Activated naive CD4-positive, alpha-beta T cell treated with anti-CD3 and anti-CD28 coated beads, Interleukin-2, amount 50 U/mL, for 16 hours (primary cell): ENCODE results near the gene PPM1G.
A peak's percentile ranks its signal among the peaks of the same experiment; 100 is the strongest.
"Not testable (repeated sequence)": the region's sequence is repeated elsewhere in the genome, so short reads cannot be mapped to it uniquely, and the experiment has no call there.

Source experiments
- DNase-seq: peaks from one replicate; pipeline ENCODE4 v3.0.0-alpha.2; 2020

Gene PPM1G

DNA sequence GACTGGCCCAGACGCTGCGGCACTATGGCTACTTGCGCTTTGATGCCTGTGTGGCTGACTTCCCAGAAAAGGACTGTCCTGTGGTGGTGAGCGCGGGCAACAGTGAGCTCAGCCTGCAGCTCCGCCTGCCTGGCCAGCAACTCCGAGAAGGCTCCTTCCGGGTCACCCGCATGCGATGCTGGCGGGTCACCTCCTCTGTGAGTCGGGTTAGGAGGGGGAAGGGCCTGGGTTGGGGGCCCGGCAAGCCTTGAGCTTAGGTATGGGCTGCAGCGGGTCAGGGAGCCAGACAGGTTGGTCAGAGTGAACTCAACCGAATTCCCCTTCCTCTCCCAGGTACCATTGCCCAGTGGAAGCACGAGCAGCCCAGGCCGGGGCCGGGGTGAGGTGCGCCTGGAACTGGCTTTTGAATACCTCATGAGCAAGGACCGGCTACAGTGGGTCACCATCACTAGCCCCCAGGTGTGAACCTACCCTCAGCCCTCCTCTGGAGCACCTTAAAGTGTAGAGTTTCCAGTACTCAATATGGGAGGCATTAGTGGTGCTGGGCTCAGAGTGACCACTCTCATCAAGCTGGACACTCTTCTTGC is 33.8 kb downstream of the PPM1G start:
- DNase-seq: no peak

DNA sequence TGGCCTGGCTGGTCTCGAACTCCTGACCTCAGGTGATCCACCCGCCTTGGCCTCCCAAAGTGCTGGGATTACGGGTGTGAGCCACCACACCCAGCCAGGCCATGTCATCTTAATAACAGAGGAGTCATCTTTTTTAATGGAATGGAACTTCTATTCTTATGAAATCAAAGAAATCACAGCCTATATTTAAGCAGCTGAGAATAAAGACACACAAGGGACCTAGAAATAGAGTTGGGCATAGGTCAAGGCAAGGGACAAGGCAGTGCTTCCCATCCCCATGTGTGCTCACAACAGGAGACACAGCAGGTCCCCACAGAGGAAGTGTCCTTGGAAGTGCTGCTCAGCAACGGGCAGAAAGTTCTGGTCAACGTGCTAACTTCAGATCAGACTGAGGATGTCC is 35.8 kb downstream of the PPM1G start:
- DNase-seq: no peak

DNA sequence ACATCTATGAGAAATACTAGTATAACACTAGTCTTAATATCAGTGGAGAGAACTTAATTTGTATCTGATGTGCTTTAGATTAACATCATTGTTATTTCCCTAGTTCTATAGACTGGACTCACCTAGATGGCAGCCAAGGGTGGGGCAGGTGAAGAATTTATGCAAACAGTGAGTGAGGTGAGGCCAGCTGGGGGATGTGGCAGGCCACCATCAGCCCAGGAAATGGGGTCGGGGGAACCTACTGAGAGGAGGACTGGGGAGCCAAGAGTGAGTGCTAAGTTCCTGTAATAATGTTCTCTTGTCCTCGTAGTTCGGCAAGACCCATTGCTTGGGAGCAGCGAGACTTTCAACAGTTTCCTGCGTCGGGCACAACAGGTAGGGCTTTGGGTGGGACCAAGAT is 36.5 kb downstream of the PPM1G start:
- DNase-seq: no peak

DNA sequence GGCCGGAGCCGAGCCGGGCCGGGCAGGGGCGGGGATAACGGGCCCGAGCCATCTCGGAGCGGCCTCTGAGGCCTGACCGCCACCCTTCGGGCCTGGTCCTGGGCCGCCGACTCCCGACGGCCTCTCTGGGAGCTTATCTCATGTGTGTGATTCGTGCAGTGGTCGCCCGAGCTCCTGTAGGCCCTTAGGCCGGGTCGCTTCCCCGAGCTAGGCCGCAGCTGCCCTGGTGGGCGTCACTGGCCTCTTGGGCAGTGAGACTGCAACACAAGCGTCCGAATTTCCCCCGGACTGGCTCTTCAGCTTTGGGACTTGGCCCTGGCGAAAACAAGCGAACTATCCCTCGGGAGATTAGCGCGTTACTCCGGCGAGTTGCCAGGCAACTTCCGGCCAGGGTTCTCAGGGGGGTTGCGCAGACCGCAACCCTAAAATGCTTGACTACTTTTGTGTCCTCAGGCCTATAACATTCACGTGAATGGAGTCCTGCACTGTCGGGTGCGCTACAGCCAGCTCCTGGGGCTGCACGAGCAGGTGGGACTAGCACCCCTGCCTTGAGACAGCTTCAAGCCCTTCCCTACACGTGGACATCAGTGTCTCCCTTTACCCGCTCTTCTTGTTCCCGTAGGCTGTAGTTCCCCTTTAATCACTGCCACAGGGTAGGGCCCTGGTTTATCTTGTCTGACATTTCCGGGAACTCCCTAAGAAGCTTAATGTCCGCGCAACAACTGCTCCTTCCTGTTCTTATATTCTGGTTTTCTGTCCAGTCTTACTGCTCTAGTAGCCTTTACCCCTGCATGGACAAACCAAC is 38.4 kb downstream of the PPM1G start:
- peak; percentile 35 for DNase-seq

DNA sequence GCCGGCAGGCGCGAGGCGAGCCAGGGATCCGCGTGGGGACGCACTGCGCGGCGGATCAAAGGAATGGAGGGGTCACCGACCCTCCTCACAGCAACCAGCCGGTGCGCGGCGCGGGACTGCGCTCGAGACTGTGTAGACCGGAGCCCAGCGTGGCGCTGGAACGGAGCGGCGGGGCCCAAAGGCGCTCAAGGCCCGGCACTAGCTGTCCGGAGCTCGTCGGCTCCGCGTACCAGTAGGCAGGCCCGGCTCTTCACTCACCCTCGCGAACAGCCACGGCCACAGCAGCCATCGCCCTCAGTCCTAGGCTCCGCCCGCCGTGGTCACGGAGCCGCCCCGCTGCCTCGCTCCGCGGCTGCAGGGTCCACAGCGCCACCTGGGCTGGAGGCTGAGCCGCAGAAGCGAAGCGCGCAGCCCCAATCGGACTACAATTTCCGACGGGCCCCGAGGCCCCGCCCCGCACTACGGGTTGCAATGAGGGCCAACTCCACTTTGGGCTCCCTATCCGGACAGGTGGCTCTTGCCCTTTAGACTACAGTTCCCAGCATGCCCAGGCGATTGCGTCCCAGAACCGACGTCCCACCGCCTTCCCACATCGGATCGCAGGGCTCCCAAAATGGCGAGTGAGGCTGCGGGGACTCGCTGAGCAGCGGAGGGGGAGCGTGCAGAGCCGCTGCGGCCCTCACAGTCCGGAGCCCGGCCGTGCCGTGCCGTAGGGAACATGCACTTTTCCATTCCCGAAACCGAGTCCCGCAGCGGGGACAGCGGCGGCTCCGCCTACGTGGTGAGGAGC is 39.2 kb downstream of the PPM1G start, which contains the start of the genes EIF2B4 and SNX17:
Gene EIF2B4, minus strand, starts transcription at position 313 of the 790 bp plus-strand sequence. Its CDS starts 24 bp downstream, at position 289.
Gene SNX17, plus strand, starts transcription at position 591 of the 790 bp plus-strand sequence. Its CDS starts 128 bp downstream, at position 719.
- peak; percentile 100 for DNase-seq

DNA sequence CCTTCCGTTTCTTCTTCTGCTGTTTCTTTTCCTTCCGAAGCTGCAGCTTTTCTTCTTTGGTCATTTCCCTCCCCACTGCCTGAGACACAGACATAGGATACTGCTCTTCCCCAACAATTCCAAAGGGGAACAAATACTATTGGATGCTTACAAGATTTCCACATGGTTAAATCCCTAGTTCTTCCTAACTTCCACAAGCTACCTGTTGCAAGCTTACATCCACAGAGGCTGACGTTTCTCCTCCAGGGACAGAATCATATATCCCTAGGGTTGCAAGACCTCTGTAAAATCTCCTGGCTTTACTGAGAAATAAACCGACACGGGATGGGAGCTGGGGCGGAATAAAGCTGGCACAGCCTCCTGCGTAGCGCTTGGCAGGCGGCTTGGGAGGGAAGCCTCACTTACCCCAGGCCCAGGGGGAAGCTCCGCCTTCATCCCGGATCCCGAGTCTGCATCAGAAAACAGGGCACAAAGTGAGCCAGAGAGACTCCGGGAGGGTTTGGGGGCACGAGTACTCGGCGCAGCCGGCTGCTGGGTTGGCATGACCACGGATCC is 39.8 kb downstream of the PPM1G start:
- no peak for DNase-seq

DNA sequence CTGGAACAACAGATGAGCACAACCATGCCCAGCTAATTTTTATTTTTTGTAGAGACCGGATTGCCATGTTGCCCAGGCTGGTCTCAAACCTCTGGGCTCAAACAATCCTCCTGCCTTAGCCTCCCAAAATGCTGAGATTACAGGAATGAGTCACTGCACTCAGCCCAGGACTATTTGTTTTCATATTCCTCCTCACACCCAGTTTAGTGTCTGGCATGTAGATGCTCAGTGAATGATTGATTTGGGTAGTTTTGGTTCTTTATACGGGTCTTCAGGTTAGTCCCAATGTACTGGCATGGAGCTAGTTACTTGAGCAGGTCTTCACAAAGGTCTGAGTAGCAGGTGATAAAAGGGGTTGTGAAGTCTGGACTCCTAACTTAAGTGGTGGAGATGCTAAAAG is 45.5 kb downstream of the PPM1G start:
- no peak for DNase-seq

DNA sequence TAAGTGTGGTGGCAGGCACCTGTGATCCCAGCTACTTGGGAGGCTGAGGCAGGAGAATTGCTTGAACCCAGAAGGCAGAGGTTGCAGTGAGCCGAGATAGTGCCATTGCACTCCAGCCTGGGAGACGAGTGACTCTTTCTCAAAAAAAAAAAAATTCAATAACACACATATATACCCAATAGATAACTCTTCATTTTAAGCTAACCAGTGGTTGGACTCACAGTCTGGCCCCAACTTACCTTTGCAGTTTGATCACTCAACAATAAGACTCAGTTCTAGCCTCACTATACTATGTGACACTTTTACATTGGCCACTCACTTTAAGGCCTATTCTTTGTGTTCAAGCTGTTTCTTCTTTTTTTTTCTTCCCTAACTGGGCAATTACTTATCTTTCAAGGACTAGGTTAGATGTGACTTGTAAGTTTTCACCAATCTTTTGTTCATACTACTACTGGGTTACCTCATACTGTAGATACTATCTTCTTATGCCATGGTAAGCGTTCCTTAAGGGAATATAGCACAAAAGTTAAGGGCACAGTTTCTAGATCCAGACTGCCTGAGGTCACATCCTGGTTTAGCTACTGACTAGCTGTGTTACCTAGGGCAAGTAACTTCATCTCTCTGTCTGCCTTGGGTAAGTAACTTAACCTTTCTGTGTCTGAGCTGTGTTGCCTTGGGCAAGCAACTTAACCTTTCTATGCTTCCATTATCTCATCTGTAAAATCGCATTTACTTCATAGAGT is 46.5 kb downstream of the PPM1G start:
- DNase-seq: no peak

DNA sequence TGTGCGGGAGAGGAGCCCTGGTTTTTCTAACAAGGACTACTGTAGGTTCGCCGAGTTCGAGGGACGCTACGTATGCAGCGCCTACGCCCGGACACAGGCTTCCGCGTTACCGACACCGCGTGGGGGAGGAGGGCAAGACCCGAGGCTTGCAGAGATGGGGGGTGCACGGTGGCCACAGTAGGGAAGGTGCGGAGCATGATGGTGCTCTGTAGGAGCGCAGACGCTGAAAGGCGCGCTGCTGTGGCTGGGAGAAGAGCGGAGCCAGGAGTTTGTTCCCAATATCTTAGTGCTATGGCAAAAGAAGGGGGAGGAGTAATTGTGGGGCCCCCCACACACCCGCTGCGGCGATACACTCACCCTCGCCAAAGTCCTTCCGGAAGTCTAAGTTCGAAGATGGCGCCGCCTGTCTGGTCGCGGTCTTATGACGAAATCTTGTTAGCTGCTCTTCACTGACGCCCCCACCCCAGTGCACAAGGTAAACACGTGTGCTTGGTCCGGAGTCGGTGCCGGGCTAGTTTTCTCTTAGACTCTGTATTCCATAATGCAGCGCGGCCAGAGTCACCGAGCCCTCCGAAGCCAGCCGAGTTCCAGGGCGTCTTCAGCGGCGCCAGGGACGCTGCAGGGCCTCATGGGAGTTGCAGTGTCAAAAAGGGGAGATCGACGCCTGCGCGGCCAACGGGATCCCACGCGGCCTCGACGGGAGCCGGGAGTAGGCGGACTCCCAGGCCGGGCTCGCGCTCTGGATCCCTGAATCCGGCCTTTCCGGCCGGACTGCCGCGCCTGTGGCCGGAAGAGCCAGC is 52.8 kb downstream of the PPM1G start, which contains the start of gene GTF3C2:
Gene GTF3C2, minus strand, starts transcription at position 383 of the 800 bp plus-strand sequence. CDS start 13,210 bp downstream, outside the sequence.
- peak; percentile 91 for DNase-seq

DNA sequence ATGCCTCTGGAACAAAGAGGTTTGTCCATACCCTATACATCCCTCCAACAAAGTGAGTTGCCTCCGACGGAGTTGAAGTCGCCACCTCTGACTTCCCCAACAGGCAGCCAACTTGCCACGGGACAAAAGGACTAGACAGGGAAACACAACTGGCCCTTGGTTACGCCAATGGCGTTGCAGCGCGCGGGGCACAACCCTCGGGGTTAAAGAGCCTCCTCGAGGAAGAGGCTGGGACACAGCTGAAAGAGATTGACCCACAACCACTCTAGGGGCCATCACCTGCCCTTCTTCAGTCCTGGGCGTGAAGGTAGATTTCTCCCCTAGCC is 53.4 kb downstream of the PPM1G start:
- no peak for DNase-seq

DNA sequence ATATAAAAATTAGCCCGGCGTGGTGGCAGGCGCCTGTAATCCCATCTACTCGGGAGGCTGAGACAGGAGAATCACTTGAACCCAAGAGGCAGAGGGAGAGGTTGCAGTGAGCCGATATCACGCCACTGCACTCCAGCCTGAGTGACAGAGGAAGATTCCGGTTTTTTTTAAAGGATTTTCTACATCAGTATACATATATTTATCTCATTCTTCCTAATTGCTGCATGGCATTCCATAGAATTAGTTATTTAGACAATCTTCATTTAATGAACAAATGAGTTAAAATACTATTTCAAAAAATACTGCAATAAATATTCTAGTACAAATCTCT is 54.8 kb downstream of the PPM1G start:
- no peak for DNase-seq

DNA sequence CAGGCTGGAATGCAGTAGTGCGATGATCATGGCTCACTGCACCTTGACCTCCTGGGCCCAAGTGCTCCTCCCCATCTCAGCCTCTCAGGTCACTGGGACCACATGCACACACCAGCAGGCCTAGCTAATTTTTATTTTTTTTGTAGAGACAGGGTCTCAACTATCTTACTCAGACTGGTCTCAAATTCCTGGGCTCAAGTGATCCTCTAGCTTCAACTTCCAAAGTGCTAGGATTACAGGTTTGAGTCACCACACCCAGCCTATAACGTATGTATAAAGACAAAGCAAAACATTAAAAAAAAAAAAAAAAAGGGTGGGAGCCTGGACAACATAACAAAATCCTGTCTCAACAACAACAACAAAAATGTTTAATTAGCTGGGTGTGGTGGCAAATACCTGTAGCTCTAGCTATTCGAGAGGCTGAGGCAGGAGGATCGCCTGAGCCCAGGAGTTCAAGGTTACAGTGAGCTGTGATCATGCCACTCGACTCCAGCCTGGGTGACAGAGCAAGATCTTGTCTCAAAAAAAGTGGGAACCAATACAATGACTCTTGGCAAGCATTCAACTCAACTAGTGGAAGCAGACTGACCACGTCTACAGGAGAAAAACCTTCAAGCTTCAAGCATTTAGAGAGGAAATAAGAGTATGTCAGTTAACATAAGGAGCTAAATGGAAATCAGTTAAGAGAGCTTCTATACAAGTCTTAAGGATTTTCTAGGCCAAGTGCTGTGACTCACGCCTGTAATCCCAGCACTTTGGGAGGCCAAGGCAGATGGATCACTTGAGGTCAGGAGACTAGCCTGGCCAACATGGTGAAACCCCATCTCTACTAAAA is 55.4 kb downstream of the PPM1G start:
- no peak for DNase-seq

DNA sequence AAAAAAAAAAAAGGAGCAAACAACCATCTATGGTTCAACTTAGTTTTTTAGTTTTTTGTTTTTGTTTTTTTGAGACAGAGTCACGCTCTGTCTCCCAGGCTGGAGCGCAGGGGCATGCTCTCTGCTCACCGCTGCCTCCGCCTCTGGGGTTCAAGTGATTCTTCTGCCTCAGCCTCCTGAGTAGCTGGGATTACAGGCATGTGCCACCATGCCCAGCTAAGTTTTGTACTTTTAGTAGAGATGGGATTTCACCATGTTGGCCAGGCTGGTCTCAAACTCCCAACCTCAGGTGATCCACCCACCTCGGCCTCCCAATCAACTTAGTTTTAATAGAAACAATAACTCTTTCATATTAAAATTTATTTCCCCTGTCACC is 56.0 kb downstream of the PPM1G start:
- DNase-seq: not testable (repeated sequence)

DNA sequence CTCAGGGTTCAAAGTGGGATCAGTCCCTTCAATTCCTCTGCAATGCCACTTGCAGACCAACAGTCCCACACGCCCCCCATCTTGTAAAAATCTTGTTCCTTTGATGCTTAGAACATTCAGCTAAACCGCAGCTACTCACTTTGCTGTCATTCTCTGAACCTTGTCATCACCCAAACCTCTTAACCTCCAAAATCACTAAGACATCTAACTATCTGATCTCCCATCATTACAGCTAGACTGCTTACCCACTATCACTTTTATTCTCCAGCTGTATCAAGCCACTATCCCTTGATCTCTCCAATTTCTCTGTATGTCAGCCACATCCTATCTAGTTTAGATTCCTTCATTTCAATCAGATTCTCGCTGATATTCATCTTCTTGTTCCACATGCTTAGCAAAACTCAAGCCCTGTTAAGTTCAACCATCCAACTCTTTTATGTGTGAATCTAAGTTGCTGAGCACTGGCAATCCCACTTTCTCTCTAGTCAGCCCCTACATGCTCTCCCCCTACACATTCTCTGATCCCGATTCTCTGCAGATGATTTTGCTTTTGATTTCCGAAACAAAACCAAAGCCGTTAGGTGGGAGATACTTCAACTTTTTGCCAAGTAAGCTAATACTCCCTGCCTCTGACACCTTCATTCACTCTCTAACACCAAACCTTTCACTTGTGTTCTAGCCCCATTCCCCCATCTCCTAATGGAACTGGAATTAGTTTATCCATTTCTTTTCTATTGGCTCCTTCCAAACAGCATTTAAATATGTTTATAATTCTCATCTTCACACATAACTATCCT is 57.4 kb downstream of the PPM1G start:
- DNase-seq: no peak

DNA sequence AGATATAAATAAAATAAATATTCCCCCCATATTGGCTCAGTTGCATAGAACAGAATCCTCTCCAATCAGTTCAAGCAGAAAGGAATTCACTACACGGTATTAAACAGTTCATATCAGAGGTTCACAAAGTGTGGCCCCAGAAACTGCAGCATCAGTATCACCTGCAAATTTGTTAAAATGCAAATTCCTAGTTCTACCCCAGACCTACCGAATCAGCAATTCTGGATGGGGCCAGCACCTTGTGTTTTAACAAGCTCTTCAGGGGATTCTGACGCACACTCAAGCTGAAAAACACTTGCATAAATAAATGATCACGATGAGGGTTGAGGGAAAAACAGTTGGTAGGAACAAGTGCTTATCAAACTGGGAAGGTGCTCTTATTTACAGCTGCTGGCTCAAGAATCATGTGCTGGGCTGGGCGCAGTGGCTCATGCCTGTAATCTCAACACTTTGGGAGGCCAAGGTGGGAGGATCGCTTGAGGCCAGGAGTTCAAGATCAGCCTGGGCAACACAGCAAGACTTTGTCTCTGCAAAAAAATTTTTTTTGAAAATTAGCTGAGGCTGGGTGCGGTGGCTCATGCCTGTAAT is 59.2 kb downstream of the PPM1G start:
- DNase-seq: no peak

DNA sequence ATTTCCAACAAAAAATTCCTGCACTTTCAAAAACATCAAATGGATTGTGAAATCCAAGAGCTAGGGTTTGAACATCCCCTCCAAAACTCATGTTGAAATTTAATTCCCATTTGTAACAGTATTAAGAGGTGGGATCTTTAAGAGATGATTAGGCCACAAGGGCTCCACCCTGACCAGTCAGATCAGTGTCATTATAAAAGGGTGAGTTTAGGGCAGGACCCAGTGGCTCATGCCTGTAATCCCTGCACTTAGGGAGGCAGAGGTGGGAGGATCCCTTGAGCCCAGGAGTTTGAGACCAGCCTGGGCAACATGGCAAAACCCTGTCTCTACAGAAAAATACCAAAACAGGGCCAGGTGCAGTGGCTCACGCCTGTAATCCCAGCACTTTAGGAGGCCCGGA is 61.8 kb downstream of the PPM1G start:
- no peak for DNase-seq

DNA sequence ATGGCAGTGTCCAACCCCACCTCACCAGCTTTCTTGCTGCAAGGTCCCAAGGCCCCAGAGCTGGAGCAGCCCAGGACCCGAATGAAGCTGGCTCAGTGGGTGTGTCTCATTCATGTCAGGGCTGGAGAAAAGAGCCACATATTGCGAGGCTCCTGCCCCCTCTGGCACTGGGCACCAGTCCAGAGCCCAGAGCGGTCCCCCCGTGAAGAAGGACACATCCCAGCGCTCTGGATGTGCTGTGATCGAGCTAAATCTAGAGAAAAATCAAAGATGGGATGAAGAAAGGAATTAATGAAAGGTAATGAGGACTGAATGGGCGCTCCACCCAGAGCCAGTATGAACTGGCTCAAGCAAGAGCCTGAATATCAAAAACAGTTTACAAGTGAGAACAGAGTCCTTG is 73.2 kb downstream of the PPM1G start:
- DNase-seq: no peak

DNA sequence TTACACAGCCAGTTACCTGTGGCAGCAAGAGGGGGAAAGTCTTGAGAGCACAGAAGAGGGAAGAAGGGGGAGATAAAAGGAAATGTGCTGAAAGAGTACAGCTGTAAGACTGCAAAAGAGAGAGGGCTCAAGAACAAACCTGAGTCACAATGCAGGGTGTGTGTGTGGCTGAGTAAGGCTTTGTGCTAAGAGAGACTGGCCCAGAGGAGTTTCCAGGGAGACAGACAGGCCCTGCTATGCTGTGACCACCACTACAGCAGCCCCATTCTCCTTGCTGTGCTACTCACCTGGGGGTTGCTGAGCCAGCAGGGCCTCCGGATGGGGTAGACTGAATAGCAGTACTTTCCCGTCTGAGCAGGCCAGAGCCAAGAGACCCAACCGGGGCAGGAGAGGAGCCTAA is 74.1 kb downstream of the PPM1G start:
- DNase-seq: no peak
